ENCODE results near the gene DDX21. TPM values are rescaled to one million over a fixed set of nuclear protein-coding genes. Genes with fewer than 3 reads are reported as not detected.
A peak's percentile ranks its signal among the peaks of the same experiment; 100 is the strongest.
"Not testable (repeated sequence)": the region's sequence is repeated elsewhere in the genome, so short reads cannot be mapped to it uniquely, and the experiment has no call there.

Gene DDX21
- total and polyA plus RNA-seq, 2 donors: 28.8 to 61.0 TPM

- Histone ChIP-seq H3K4me1 (ENCODE audit: control insufficient read depth in 2 of 2, insufficient read depth in 2 of 2, low read length in 2 of 2) (no peaks in the 10 kb centered on the region), H3K36me3 (ENCODE audit: control insufficient read depth in 2 of 2, insufficient read depth in 2 of 2, low read length in 1 of 2) (peaks cover 12 to 67% of the 10 kb centered on the region in 2 donors), H3K27ac (ENCODE audit: low read depth in 1 of 2, low read length in 1 of 2) (no peak overlapping the region), H3K9me3 (ENCODE audit: control insufficient read depth in 2 of 2, insufficient read depth in 1 of 2, low read length in 1 of 2) (no peaks in the 10 kb centered on the region), H3K4me3 (ENCODE audit: low read length in 2 of 2) (no peak overlapping the region), H3K27me3 (ENCODE audit: control insufficient read depth in 2 of 2, insufficient read depth in 1 of 2, low read length in 1 of 2) (no peaks in the 10 kb centered on the region)
- DNase-seq (ENCODE audit: low read depth in 6 of 9, low spot score in 9 of 9): no peak
- WGBS: 97% methylated on average over 2 of the region's 2 CpGs
Measured at GRCh38 chr10:68938884-68939283, 17.1 kb upstream of the DDX21 start.

- H3K9me3 ChIP-seq (ENCODE audit: control insufficient read depth in 2 of 2, insufficient read depth in 1 of 2, low read length in 1 of 2); H3K27me3 ChIP-seq (ENCODE audit: control insufficient read depth in 2 of 2, insufficient read depth in 1 of 2, low read length in 1 of 2); H3K4me3 ChIP-seq (ENCODE audit: low read length in 2 of 2); DNase-seq (ENCODE audit: low read depth in 6 of 9, low spot score in 9 of 9); H3K4me1 ChIP-seq (ENCODE audit: control insufficient read depth in 2 of 2, insufficient read depth in 2 of 2, low read length in 2 of 2); H3K27ac ChIP-seq (ENCODE audit: low read depth in 1 of 2, low read length in 1 of 2): not testable (repeated sequence)
- peaks cover 12 to 59% of the 10 kb centered on the region in 2 donors for H3K36me3 ChIP-seq (ENCODE audit: control insufficient read depth in 2 of 2, insufficient read depth in 2 of 2, low read length in 1 of 2)
Measured at GRCh38 chr10:68940917-68941316, 15.1 kb upstream of the DDX21 start.

GRCh38 chr10:68950598-68950997 lies 5.4 kb upstream of the DDX21 start:
- Histone ChIP-seq H3K27ac (ENCODE audit: low read depth in 1 of 2, low read length in 1 of 2) (no peak overlapping the region), H3K4me3 (ENCODE audit: low read length in 2 of 2) (no peak overlapping the region), H3K9me3 (ENCODE audit: control insufficient read depth in 2 of 2, insufficient read depth in 1 of 2, low read length in 1 of 2) (no peaks in the 10 kb centered on the region), H3K36me3 (ENCODE audit: control insufficient read depth in 2 of 2, insufficient read depth in 2 of 2, low read length in 1 of 2) (peaks cover 39 to 44% of the 10 kb centered on the region in 2 donors), H3K4me1 (ENCODE audit: control insufficient read depth in 2 of 2, insufficient read depth in 2 of 2, low read length in 2 of 2) (peaks cover 3 to 9% of the 10 kb centered on the region in 2 donors), H3K27me3 (ENCODE audit: control insufficient read depth in 2 of 2, insufficient read depth in 1 of 2, low read length in 1 of 2) (no peaks in the 10 kb centered on the region)
- no peak for DNase-seq (ENCODE audit: low read depth in 6 of 9, low spot score in 9 of 9)
- over 99% methylated on average over 3 of the region's 3 CpGs for whole genome bisulfite sequencing

DNA sequence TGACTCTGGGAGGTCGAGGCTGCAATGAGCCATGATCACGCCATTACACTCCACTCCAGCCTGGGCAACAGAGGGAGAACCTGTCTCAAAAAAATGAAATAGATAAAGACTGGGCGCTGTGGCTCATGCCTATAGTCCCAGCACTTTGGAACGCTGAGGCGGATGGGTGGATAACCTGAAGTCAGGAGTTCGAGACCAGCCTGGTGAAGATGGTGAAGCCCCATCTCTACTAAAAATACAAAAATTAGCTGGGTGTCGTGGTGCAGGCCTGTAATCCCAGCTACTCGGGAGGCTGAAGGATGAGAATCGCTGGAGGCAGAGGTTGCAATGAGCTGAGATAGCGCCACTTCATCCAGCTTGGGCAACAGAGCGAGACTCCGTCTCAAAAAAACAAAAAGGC lies 1.1 kb upstream of the DDX21 start:
- Histone ChIP-seq H3K27me3 (ENCODE audit: control insufficient read depth in 2 of 2, insufficient read depth in 1 of 2, low read length in 1 of 2) (no peaks in the 10 kb centered on the region), H3K36me3 (ENCODE audit: control insufficient read depth in 2 of 2, insufficient read depth in 2 of 2, low read length in 1 of 2) (peaks cover 11 to 16% of the 10 kb centered on the region in 2 donors), H3K4me1 (ENCODE audit: control insufficient read depth in 2 of 2, insufficient read depth in 2 of 2, low read length in 2 of 2) (peaks cover 10 to 16% of the 10 kb centered on the region in 2 donors), H3K9me3 (ENCODE audit: control insufficient read depth in 2 of 2, insufficient read depth in 1 of 2, low read length in 1 of 2) (no peaks in the 10 kb centered on the region), H3K4me3 (ENCODE audit: low read length in 2 of 2) (no peak overlapping the region), H3K27ac (ENCODE audit: low read depth in 1 of 2, low read length in 1 of 2) (no peak overlapping the region)
- DNase-seq (ENCODE audit: low read depth in 6 of 9, low spot score in 9 of 9): no peak
- 92% methylated on average over 12 of the region's 12 CpGs for WGBS

- WGBS: 5% methylated on average over 16 of the region's 16 CpGs
- H3K36me3 ChIP-seq (ENCODE audit: control insufficient read depth in 2 of 2, insufficient read depth in 2 of 2, low read length in 1 of 2): peaks cover 7 to 20% of the 10 kb centered on the region in 2 donors
- H3K27ac ChIP-seq (ENCODE audit: low read depth in 1 of 2, low read length in 1 of 2): peak overlapping the region; percentile 86 to 94
- DNase-seq (ENCODE audit: low read depth in 6 of 9, low spot score in 9 of 9): no peak
- H3K4me3 ChIP-seq (ENCODE audit: low read length in 2 of 2): peak overlapping the region; percentile 74 to 92
- H3K4me1 ChIP-seq (ENCODE audit: control insufficient read depth in 2 of 2, insufficient read depth in 2 of 2, low read length in 2 of 2): peaks cover 10 to 16% of the 10 kb centered on the region in 2 donors
- no peaks in the 10 kb centered on the region for H3K9me3 ChIP-seq (ENCODE audit: control insufficient read depth in 2 of 2, insufficient read depth in 1 of 2, low read length in 1 of 2)
- no peaks in the 10 kb centered on the region for H3K27me3 ChIP-seq (ENCODE audit: control insufficient read depth in 2 of 2, insufficient read depth in 1 of 2, low read length in 1 of 2)
Measured at GRCh38 chr10:68955355-68955831, 577 bp upstream of the DDX21 start.

- peaks cover 10 to 16% of the 10 kb centered on the region in 2 donors for H3K4me1 ChIP-seq (ENCODE audit: control insufficient read depth in 2 of 2, insufficient read depth in 2 of 2, low read length in 2 of 2)
- H3K36me3 ChIP-seq (ENCODE audit: control insufficient read depth in 2 of 2, insufficient read depth in 2 of 2, low read length in 1 of 2): peaks cover 4 to 25% of the 10 kb centered on the region in 2 donors
- H3K4me3 ChIP-seq (ENCODE audit: low read length in 2 of 2): peak overlapping the region; percentile 74 to 92
- H3K9me3 ChIP-seq (ENCODE audit: control insufficient read depth in 2 of 2, insufficient read depth in 1 of 2, low read length in 1 of 2): no peaks in the 10 kb centered on the region
- H3K27ac ChIP-seq (ENCODE audit: low read depth in 1 of 2, low read length in 1 of 2): peak overlapping the region; percentile 18 to 33
- WGBS: 75% methylated on average over 7 of the region's 7 CpGs
- no peaks in the 10 kb centered on the region for H3K27me3 ChIP-seq (ENCODE audit: control insufficient read depth in 2 of 2, insufficient read depth in 1 of 2, low read length in 1 of 2)
- DNase-seq (ENCODE audit: low read depth in 6 of 9, low spot score in 9 of 9): no peak
Measured at GRCh38 chr10:68957284-68957615, 1.3 kb downstream of the DDX21 start.

- H3K4me1 ChIP-seq (ENCODE audit: control insufficient read depth in 2 of 2, insufficient read depth in 2 of 2, low read length in 2 of 2): peaks cover 10 to 16% of the 10 kb centered on the region in 2 donors
- DNase-seq (ENCODE audit: low read depth in 6 of 9, low spot score in 9 of 9): peak in 1 of 9 donors; percentile 5
- WGBS: 89% methylated on average over 3 of the region's 3 CpGs
Measured at GRCh38 chr10:68957654-68958053, 1.7 kb downstream of the DDX21 start.

GRCh38 chr10:68959695-68960527 lies 3.9 kb downstream of the DDX21 start:
- no peak for DNase-seq (ENCODE audit: low read depth in 6 of 9, low spot score in 9 of 9)
- no peak overlapping the region for H3K4me3 ChIP-seq (ENCODE audit: low read length in 2 of 2)
- no peaks in the 10 kb centered on the region for H3K9me3 ChIP-seq (ENCODE audit: control insufficient read depth in 2 of 2, insufficient read depth in 1 of 2, low read length in 1 of 2)
- peaks cover 10 to 12% of the 10 kb centered on the region in 2 donors for H3K4me1 ChIP-seq (ENCODE audit: control insufficient read depth in 2 of 2, insufficient read depth in 2 of 2, low read length in 2 of 2)
- peaks cover 26 to 47% of the 10 kb centered on the region in 2 donors for H3K36me3 ChIP-seq (ENCODE audit: control insufficient read depth in 2 of 2, insufficient read depth in 2 of 2, low read length in 1 of 2)
- no peaks in the 10 kb centered on the region for H3K27me3 ChIP-seq (ENCODE audit: control insufficient read depth in 2 of 2, insufficient read depth in 1 of 2, low read length in 1 of 2)
- WGBS: 98% methylated on average over 4 of the region's 4 CpGs
- no peak overlapping the region for H3K27ac ChIP-seq (ENCODE audit: low read depth in 1 of 2, low read length in 1 of 2)

More at GRCh38 chr10:68957654-68958053, 1.7 kb downstream of the DDX21 start:
- Histone ChIP-seq H3K27ac (ENCODE audit: low read depth in 1 of 2, low read length in 1 of 2) (peak overlapping the region; percentile 7 to 18), H3K9me3 (ENCODE audit: control insufficient read depth in 2 of 2, insufficient read depth in 1 of 2, low read length in 1 of 2) (no peaks in the 10 kb centered on the region), H3K27me3 (ENCODE audit: control insufficient read depth in 2 of 2, insufficient read depth in 1 of 2, low read length in 1 of 2) (no peaks in the 10 kb centered on the region), H3K36me3 (ENCODE audit: control insufficient read depth in 2 of 2, insufficient read depth in 2 of 2, low read length in 1 of 2) (peaks cover 8 to 29% of the 10 kb centered on the region in 2 donors), H3K4me3 (ENCODE audit: low read length in 2 of 2) (peak overlapping the region; percentile 74 to 92)

GRCh38 chr10:68963151-68963550 lies 7.2 kb downstream of the DDX21 start:
- H3K4me1 ChIP-seq (ENCODE audit: control insufficient read depth in 2 of 2, insufficient read depth in 2 of 2, low read length in 2 of 2): no peaks in the 10 kb centered on the region
- H3K27me3 ChIP-seq (ENCODE audit: control insufficient read depth in 2 of 2, insufficient read depth in 1 of 2, low read length in 1 of 2): no peaks in the 10 kb centered on the region
- no peaks in the 10 kb centered on the region for H3K9me3 ChIP-seq (ENCODE audit: control insufficient read depth in 2 of 2, insufficient read depth in 1 of 2, low read length in 1 of 2)
- DNase-seq (ENCODE audit: low read depth in 6 of 9, low spot score in 9 of 9): no peak
- H3K36me3 ChIP-seq (ENCODE audit: control insufficient read depth in 2 of 2, insufficient read depth in 2 of 2, low read length in 1 of 2): peaks cover 47 to 77% of the 10 kb centered on the region in 2 donors
- no peak overlapping the region for H3K27ac ChIP-seq (ENCODE audit: low read depth in 1 of 2, low read length in 1 of 2)
- H3K4me3 ChIP-seq (ENCODE audit: low read length in 2 of 2): no peak overlapping the region
- 97% methylated on average over 4 of the region's 4 CpGs for WGBS
